ENCODE data around the gene SFTPA1.
"Not testable (repeated sequence)": the region's sequence is repeated elsewhere in the genome, so short reads cannot be mapped to it uniquely, and the experiment has no call there.

The SFTPA1 gene

DNA sequence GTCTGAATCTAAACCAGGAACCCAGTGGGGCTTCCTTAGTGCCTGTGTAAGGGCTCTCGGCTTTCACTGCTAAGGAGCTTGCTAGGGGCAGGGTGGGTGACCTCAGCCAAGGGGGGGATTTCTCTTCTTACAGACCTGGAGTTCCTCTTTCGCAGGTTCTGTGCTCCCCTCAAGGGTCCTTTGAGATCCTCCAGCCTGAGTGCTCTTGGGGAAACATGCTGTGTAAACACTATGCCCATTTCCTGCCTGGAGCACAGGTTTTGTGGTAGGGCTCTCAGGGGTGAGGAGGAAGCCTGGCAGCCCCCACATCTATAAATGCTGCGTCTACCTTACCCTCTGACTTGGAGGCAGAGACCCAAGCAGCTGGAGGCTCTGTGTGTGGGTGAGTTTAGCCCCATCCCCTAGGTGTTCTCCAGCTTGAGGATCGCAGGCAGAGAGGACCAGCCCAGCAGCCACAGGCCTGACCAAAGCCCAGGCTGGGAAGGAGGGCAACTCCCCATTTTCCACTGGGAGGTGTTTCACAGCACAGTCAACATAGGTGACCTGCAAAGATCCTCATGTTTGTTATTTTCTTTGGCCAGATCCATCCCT is at the start of gene SFTPA1:
Gene SFTPA1, plus strand, starts transcription at position 339 of the 591 bp plus-strand sequence. CDS start 887 bp downstream, outside the sequence.
- no peak for DNase-seq (ENCODE audit: low read depth, low spot score)

DNA sequence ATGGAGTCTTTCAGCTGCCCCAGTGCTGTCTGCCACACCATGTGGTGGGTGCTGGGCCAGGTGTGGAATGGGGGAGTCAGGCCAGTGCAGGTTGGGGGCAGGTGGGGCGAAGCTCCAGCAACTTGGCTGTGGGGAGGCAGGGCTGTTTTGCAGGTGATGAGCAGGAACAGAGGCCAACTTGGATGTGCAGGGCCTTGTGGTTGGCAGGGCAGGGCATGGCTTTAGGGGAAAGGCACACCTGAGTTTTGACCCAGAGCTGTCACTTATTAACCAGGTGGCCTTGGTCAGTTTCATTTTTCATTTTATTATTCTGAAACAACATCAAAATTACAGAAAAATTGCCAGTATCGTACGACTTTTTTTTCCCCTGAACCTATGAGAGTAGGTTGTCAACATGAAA is 49.5 kb upstream of the SFTPA1 start:
- no peak for DNase-seq (ENCODE audit: low read depth, low spot score)

DNA sequence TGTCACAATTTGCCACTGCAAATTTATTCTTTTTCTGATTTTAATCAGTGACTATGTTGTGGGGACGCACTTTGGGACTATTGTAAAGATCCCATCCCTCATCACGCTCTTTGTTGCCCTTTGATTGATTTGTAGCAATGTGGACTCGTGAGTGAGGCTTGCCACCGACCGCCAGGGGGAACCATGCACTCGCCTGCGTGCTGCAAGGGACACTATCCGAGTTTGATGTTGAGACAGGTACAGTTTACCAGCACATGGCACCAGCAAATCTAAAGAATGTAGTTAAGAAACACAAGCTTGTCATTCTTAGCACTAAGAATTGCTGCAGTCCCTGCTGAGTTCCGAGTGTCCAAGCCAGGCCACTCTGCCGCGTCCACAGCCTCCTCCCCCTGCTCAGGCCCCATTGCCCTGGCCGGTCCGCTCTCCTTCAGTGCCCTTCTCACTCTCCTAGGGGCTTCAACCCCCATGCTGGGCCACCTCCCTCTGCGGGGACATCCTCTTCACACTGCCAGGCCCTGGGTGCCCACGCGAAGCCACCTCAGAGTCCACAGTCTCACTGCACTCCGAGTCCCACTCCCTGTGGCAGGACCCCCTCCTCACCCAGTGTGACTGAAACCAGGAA is 48.5 kb upstream of the SFTPA1 start:
- peak; percentile 15 for DNase-seq (ENCODE audit: low read depth, low spot score)

DNA sequence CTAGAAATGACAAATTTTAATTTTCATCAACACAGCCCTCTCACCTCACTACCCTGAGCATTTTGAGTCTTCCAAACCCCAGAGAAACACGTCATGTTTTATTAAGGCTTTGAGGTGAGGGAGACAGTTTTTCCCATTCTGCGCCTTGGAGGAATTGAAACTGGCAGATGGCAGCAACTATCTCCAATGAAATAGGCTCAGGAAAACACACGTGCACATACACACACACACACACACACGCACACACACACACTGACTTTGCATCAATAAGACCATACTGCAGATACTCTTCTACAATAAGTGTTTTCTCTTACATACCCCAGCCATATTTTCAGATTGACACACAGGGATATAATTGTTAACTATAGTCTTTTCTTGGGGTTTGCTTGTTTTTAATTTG is 47.3 kb upstream of the SFTPA1 start:
- no peak for DNase-seq (ENCODE audit: low read depth, low spot score)

DNA sequence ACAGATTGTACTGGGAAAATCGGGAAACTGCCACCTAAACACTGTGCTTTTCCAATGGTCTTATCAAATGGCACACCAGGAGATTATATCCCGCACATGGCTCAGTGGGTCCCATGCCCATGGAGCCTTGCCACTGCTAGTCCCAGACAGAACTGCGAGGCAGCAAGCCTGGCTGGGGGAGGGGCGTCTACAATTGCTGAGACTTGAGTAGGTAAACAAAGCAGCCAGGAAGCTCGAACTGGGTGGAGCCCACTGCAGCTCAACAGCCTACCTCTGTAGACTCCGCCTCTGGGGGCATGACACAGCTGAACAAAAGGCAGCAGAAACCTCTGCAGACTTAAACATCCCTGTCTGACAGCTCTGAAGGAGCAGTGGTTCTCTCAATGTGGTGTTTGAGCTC is 40.1 kb upstream of the SFTPA1 start:
- not testable (repeated sequence) for DNase-seq (ENCODE audit: low read depth, low spot score)

DNA sequence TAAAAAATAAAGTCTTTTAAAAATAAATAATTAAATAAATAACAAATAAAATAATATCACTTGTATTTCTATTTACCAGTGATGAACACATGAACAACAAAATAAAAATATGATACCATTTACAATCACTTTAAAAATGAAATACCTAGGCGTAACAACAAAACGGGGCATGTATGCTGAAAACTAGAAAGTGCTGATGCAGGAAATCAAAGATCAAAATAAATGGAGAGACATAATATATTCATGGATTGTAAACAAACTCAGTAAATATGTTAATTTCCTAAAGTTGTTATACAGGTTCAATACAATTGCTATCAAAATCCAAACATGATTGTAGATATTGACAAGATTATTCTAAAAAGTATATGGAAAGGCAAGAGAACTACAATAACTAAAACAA is 31.4 kb upstream of the SFTPA1 start:
- no peak for DNase-seq (ENCODE audit: low read depth, low spot score)

DNA sequence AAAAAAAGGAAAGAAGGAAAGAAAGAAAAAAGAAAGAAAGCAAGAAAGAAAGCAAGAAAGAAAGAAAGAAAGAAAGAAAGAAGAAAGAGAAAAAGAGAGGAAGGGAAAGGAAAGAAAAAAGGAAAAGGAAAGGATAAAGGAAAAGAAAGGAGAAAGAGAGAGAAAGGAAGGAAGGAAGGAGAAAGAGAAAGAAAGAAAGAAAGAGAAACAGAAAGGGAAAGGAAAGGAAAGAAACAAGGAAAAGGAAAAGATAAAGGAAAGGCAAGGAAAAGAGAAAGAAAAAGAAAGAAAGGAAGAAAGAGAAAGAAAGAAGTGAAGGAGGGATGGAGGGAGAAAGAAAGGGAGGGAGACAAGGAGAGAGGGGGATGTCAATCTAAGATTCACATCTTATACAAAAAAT is 29.7 kb upstream of the SFTPA1 start:
- DNase-seq (ENCODE audit: low read depth, low spot score), result no peak

DNA sequence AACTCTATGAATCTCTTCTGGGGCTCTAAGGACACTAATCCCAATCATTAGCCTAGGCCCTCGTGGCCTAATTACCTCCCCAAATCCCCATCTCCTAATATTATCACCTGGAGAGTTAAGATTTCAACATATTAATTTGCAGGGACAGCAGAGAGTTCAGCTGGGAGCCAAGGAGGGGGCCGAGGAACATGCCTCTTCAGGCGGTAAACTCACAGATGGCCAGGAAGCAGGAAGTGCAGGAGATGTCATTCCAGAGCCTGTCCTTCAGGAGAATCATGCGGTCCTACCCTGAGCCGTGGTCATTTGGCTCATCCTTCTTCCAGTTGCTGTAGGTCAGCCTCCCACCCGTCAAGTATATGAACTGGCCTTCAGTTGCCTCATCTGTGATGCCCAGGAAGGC is 28.6 kb upstream of the SFTPA1 start:
- no peak for DNase-seq (ENCODE audit: low read depth, low spot score)

DNA sequence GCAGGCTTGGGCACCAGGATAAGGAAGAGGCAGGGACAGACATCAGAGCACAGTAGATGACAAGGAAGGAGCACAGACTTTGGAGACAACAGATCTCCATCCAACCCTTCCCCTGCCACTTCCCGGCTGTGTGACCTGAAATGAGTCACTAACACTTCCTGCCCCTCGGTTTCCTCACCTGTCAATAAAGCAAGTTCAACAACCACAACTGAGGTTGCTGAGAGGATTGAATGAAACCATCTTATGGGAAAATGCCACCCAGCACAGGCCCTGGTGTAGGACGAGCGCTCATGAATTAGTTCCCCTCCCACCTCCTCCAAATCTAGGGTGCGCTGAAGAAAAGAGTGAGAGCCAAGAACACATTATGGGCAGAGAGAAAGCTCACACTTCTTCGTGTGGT is 27.8 kb upstream of the SFTPA1 start:
- not testable (repeated sequence) for DNase-seq (ENCODE audit: low read depth, low spot score)

DNA sequence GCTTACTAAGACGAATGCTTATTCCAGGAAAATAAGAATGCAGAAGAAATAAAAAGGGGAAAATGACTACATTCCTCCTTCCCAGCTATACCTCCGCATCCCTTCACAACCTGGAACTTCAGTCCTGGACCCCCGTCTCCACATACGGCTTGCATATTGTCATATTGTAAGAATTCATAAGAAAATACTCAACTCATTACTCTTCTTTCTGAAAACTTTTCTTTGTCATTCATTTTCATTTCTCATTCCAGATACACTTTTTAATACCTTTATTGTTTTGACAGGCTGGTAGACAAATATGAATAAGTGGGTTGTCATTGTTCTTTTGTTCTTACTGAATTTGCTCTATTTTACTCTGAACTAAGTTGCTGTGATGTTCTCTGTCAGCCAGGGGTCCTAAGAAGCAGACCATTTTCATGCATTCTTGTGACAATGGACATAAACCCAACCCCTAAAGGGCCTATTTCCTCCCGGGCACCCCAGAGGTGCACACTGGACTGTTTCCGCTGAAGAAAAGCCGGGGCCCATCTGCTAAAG is 27.2 kb upstream of the SFTPA1 start:
- no peak for DNase-seq (ENCODE audit: low read depth, low spot score)

DNA sequence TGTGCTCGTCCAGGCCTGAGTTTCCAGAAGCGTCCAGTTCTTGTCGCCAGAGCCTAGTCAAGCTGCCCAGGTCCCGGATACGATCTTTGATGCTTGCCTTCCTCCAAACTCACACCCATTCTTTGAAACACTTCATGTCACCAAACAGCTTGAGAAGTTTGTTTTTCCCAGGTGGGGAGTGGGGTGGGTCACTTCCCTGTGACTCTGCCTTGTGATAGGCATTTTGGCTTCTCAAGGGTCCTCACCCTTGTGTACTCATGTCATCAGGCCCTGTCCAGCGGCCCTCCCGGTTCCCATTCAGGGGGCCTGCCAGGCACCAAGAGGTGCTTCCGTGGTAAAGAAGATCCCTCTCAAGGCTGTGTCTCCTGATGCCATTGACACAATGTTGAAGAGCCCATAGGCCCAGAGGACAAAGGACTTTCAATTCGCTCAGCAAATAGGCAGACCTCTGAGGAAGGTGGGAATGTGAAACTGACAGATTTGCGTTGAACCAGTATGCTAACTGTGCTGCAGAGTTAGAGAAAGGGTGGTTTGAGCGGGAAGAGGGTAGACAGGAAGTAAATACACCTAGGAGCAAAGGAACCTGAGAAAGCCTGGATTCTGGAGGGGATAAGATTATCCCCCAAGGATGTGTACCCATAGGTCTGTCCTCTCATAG is 24.7 kb upstream of the SFTPA1 start:
- DNase-seq (ENCODE audit: low read depth, low spot score), result no peak

DNA sequence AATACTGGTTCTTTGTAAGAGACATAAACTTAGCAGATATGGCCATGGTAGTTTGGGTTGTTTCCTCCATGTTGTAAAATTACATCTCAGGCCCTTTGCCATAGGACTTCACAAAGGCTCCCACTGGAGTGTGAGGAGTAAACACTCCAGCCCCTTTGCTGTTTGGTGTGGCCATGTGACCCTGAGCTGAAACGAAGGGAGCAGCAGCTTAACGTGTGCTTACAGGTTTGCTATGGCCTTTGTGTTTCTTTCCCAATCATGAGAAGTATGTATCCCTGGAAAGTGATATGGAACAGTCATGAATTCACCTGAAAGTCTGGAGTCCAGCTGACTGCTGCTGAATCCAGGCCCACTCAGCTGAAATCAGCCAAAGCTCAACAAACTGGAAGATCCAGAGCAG is 23.8 kb upstream of the SFTPA1 start:
- DNase-seq (ENCODE audit: low read depth, low spot score), result no peak

DNA sequence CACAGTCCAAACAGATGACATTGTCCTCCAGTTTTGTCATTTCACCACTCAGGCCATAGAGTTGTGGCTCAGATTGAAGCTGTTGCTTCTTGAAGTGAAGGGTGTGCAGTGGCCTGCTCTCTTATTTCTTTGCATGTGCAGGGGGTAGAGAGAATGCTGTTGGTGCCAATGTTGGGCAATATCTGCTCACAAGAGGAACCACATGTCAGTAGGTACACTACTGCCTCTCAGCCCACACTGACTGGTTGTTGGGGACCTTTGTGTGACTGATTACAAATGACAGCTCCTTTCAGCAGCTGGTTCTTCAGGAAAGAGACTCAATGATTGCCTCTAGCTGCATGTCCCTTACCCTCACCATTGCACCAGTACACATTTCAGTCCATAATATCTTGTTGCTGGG is 21.9 kb upstream of the SFTPA1 start:
- no peak for DNase-seq (ENCODE audit: low read depth, low spot score)

DNA sequence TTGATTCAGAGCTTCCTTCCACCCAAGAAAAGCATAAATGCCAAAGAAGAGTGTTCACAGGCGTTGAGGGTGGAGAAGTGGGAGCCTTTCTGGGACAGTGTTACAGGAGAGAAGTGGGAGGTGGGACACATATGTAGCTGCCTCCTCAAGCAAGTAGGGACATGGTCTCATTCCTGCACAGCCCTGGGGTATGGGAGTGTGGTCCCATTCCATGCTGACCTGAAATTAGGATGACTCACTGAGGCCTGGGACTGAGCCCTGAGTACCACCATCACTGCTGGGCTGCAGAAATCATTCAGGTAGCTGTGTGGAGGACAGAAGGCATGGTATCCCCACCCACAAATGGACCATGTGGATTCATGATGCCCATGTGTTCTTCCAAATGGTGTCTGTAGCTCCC is 17.4 kb upstream of the SFTPA1 start:
- no peak for DNase-seq (ENCODE audit: low read depth, low spot score)

DNA sequence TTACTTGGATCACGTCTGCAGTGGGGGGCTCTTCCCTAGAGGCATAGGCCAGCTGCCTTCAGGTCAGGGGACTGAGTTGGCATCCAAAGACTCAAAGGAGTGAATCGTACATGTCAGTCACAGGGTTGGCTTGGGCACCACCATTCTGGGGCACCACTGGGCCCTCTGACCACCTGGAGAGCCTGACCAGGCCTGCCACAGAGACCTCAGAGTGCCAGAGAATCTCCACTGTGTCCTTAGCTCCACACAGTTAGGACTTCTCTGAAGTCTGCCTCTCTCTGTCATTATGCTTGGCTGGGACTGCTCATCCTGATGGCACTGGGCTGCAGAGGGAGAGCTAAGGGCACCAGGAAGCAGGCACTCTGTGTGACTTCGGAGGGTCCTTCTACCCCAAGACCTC is 16.2 kb upstream of the SFTPA1 start:
- not testable (repeated sequence) for DNase-seq (ENCODE audit: low read depth, low spot score)

DNA sequence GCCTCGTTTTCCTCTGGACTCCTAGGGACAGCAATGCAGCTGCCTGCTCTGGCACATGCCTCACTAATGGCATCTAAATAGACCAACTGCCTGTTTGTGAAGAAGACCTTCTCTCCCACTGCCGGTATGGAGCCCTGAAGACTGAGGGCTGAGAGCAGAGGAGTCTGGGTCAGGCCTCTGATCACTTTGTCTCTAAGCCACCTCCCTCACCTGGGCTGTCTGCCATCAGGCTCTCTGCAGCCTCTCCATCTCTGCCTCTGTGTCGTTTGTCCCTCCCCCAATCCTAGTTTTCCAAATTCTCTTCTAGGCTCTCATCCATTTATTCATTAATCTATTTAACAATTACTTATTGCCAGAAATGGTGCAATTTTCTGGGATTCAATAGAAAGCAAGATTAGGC is 15.2 kb upstream of the SFTPA1 start:
- DNase-seq (ENCODE audit: low read depth, low spot score), result no peak

DNA sequence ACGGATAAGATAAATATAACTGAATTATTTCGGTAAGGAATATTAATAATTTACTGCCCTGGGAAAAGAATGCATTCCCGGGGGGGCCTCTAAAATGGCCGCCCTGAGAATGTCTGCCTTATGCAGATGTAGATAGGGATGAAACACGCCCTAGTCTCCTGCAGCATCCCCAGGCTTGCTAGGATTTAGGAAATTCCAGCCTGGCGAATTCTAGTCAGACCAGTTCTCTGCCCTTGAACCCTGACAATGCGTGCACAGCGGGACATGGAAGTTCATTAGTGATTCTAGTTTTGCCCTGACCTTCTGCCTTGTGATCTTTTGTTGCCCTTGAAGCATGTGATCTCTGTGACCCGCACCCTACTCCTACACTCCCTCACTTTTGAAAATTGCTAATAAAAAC is 11.1 kb upstream of the SFTPA1 start:
- DNase-seq (ENCODE audit: low read depth, low spot score), result not testable (repeated sequence)

DNA sequence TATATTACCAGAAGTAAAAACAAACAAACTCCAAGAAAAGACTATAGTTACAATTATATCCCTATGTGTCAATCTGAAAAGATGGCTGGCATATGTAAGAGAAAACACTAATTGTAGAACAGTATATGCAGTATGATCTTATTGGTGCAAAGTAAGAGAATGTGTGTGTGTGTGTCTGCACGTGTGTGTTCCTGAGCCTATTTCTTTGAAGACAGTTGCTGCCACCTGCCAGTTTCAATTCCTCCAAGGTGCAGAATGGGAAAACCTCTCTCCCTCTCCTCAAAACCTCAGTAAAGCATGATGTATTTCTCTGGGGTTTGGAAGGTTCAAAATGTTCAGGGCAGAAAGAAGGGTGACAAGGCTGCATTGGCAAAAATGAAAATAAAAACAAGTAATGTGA is 8.8 kb upstream of the SFTPA1 start:
- DNase-seq (ENCODE audit: low read depth, low spot score), result no peak

DNA sequence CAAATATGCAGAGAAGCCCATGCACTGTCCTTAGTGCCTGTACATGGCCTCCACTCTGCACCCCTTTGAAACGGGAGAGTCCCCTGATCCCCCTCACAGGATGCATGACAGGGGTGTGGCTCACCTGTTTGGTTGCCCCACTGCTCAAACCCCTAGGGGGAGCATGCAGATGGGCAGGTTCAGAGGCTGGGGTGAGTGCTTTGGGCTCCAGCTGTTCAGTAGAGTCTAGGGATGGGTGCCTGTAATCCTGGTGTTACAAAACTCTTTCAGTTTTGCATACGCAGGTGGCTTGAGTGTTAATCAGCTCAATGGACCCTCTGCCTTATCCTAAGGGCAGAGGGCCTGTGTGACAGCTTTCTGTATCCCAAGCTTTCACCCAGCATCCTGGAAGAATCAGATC is 7.8 kb upstream of the SFTPA1 start:
- DNase-seq (ENCODE audit: low read depth, low spot score), result no peak

DNA sequence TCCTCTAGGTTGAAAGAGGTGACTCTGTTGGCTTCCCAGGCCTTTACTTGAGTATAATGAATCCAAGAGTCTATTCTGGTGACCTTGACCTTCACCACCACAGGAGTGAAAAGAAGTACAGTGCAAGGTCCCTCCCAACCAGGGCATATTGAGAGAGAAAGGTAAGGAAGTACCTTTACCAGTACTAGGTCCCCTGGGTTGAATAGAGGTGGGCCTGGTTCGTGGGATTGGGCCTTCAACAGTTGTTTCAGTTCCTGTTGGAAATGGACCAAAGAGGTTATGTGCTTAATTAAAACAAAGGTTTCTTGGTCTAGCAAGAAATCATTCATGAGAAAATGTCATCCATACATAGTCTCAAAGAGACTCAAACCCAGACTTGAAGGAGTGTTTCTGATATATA is 6.4 kb upstream of the SFTPA1 start:
- DNase-seq (ENCODE audit: low read depth, low spot score), result no peak

DNA sequence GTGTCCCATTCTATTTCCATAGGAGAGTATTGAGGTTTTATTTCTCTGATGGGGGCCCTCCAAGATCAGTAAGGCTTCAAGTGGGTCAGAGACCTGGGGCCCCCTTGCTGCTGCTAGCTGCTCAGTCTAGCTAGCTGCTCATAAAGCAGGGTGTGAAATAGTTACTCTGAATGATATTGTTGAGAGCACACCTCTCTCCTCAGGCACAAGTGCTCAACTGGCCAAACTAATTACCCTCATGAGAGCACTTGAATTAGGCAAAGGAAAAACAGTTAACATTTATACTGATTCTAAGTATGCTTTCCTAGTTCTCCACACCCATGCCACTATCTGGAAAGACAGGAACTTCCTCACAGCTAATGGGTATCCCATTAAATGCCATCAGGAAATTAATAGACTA is 5.4 kb upstream of the SFTPA1 start:
- no peak for DNase-seq (ENCODE audit: low read depth, low spot score)

DNA sequence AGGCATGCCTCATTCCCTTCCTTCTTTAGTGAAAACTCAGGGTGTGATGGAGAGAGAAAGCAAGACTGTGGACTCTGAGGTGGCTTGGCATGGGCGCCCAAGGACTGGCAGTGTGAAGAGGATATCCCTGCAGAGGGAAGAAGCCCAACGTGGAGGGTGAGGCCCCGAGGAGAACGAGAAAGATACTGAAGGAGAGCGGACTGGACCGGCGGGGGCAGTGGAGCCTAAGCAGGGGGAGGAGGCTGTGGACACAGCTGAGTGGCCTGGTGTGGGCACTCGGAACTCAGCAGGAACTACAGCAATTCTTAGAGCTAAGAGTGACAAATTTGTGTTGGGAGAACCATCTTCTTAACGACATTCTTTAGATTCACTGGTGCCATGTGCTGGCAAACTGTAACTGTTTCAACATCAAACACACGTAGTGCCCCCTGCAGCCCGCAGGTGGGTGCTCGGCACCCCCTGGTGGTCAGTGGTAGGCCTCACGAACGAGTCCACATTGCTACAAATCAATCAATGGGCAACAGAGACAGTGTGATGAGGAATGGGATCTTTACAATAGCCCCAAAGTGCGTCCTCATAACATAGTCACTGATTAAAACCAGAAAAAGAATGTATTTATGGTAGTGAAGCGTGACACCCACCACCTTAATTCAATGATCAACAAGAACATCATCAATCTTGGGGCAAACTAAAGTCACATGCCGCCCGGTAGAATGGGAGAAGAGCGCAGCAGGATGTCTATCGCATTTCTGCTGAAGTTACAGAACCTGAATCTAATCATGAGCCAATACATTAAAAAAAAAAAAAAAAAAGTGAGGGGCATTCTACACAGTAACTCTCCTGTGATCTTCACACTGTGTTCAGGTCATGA is 2.0 kb upstream of the SFTPA1 start:
- no peak for DNase-seq (ENCODE audit: low read depth, low spot score)

Measured in activated CD4-positive, CD25-positive, alpha-beta regulatory T cell treated with anti-CD3 and anti-CD28 coated beads, Interleukin-2, amount 50 U/mL, for 16 hours (primary cell).